Measurements from ENCODE around the gene SCGB3A2. TPM values are rescaled to one million over a fixed set of nuclear protein-coding genes. Genes with fewer than 3 reads are reported as not detected.

SCGB3A2 gene
- total RNA-seq, 1 donor from 2014 or later = 1.0 TPM

Other genes with a start within 250 kb of the SCGB3A2 start
- 14.6 TPM for gene JAKMIP2, start 96.0 kb upstream of the SCGB3A2 start, total RNA-seq
- 2.8 TPM for gene SPINK1, start 47.0 kb upstream of the SCGB3A2 start, total RNA-seq
- gene C5orf46, start 27.8 kb downstream of the SCGB3A2 start, total RNA-seq = not detected
- 0.94 TPM for gene SPINK5, start 185.3 kb downstream of the SCGB3A2 start, total RNA-seq